HepG2 (cell line): ENCODE data around the gene TFEB. TPM values are rescaled to one million over a fixed set of nuclear protein-coding genes. Genes with fewer than 3 reads are reported as not detected.
"Not testable (repeated sequence)": the region's sequence is repeated elsewhere in the genome, so short reads cannot be mapped to it uniquely, and the experiment has no call there.

Experiments
- ATAC-seq: fragments of 200-7000 bp; cut with Tn5 transposase; 3 replicates; pipeline ENCODE4 v1.9.1; 2020; ENCODE audit warnings: mild to moderate bottlenecking, moderate library complexity
- BruUV-seq: library from RNA; stranded (reverse); fragments of 400-500 nt; replicated peaks from 2 replicates; lab custom pipeline; 2021; lab: Mats Ljungman, UMichigan
- CTCF ChIA-PET: fragments of 300-600 bp; formaldehyde crosslinking; extraction: SDS; loops from one replicate; lab custom pipeline; 2021; ENCODE audit warnings: low total read pairs, inconsistent platforms, low intra/inter-chr PET ratio; lab: Yijun Ruan, JAX
- POLR2A ChIA-PET: fragments of 350-600 bp; sonication (Branson Sonifier 250); formaldehyde crosslinking; loops from one replicate; lab custom pipeline; 2020; ENCODE audit warnings: antibody characterized with exemption, inconsistent platforms; lab: Yijun Ruan, JAX
- DNase-seq: peaks from one replicate; pipeline ENCODE4 v3.0.0-alpha.2; 2015; ENCODE audit warnings: low spot score
- FAIRE-seq: peaks from 3 replicates; lab custom pipeline; 2011; peaks lifted over from hg19 to GRCh38; lab: Jason Lieb, UNC
- H2AFZ ChIP-seq: one replicate; pipeline ENCODE4 v1.6.1; 2011; ENCODE audit warnings: low read length, inconsistent platforms
- H3K27ac ChIP-seq: fragments of 300-600 bp; 3 replicates; pipeline ENCODE4 v1.8.0; 2011; ENCODE audit warnings: mixed run types, mild to moderate bottlenecking, mixed read lengths, low read length, inconsistent platforms; ENCODE audit not compliant: insufficient read depth; ENCODE audit errors: extremely low read length
- H3K27me3 ChIP-seq, 2 experiments: fragments of 200-600 bp in 1 of 2; 2 replicates in 1 of 2; 3 replicates in 1 of 2; pipeline versions ENCODE4 v1.6.0 to v1.8.0; 2011; ENCODE audit warnings: low read length in 2 of 2, mild to moderate bottlenecking in 2 of 2, moderate library complexity in 2 of 2, inconsistent platforms in 1 of 2; ENCODE audit not compliant: insufficient read depth in 2 of 2, control insufficient read depth in 1 of 2
- H3K36me3 ChIP-seq, 2 experiments: fragments of 200-600 bp in 1 of 2; replicated peaks in 1 of 2; 2 replicates in 1 of 2; 3 replicates in 1 of 2; pipeline versions ENCODE4 v1.5.1 to v1.8.0; 2011; ENCODE audit warnings: low read length in 2 of 2, inconsistent platforms in 1 of 2; ENCODE audit not compliant: insufficient read depth in 2 of 2, control insufficient read depth in 1 of 2
- H3K4me1 ChIP-seq: 2 replicates; pipeline ENCODE4 v1.5.1; 2012; ENCODE audit warnings: low read length, inconsistent platforms; ENCODE audit not compliant: insufficient read depth
- H3K4me2 ChIP-seq: 2 replicates; pipeline ENCODE4 v1.6.0; 2011; ENCODE audit warnings: low read depth, low read length, inconsistent platforms
- H3K4me3 ChIP-seq, 3 experiments: fragments of 200-600 bp in 1 of 3; sonication (generic), shearing (Covaris generic) in 1 of 3; replicated peaks in 1 of 3; 2 replicates each; pipeline ENCODE4 v1.5.1; 2011 to 2016; ENCODE audit warnings: low read length in 3 of 3, inconsistent platforms in 2 of 3, low read depth in 2 of 3, mild to moderate bottlenecking in 2 of 3, control low read depth in 1 of 3, mixed read lengths in 1 of 3; ENCODE audit not compliant: insufficient read depth in 1 of 3
- H3K79me2 ChIP-seq: one replicate; pipeline ENCODE4 v1.6.1; 2011; ENCODE audit warnings: low read length, inconsistent platforms; ENCODE audit not compliant: insufficient read depth
- H3K9ac ChIP-seq: 2 replicates; pipeline ENCODE4 v1.6.0; 2011; ENCODE audit warnings: mild to moderate bottlenecking, low read depth, low read length, inconsistent platforms; ENCODE audit not compliant: insufficient read depth
- H3K9me3 ChIP-seq: 2 replicates; pipeline ENCODE4 v1.5.1; 2012; ENCODE audit warnings: mild to moderate bottlenecking, low read length
- H4K20me1 ChIP-seq: 2 replicates; pipeline ENCODE4 v1.6.0; 2011; ENCODE audit warnings: inconsistent platforms, mild to moderate bottlenecking, low read length, moderate library complexity; ENCODE audit not compliant: insufficient read depth
- WGBS: methylation state at CpG from one replicate; pipeline ENCODE4 v1.1.6; 2017; ENCODE audit warnings: low lambda C conversion rate; 5-methylcytosine and 5-hydroxymethylcytosine counted together
- in situ Hi-C: cut with HindIII; loops from 2 replicates; pipeline ENCODE4 v1.10.0; 2017; ENCODE audit warnings: low pct_unique_long_range_greater_than_20kb; ENCODE audit not compliant: extremely low pct_ligation_motif_present
- intact Hi-C: fragments of 100-400 bp; cut with micrococcal nuclease; formaldehyde crosslinking; loops from one replicate; pipeline ENCODE4 v1.10.0; 2022; ENCODE audit not compliant: unreplicated experiment
- polyA plus RNA-seq, 8 experiments: library from polyadenylated mRNA; depleted of rRNA in 3 of 8; stranded (reverse) in 7 of 8; unstranded in 1 of 8; fragments of >200 nt; fragmentation: Illumina TruSeq in 4 of 8; extraction: Trizol in 4 of 8; gene quantifications; 2 replicates each; pipeline versions ENCODE4 v1.2.1 to v1.2.3, GENCODE V29; 2011 to 2016; ENCODE audit warnings: low read depth in 4 of 8, missing spikeins in 1 of 8, mixed read lengths in 1 of 8; ENCODE audit not compliant: insufficient read depth in 1 of 8
- total RNA-seq, 5 experiments: library from RNA; depleted of rRNA; stranded (reverse); fragments of >200 nt; fragmentation: Illumina TruSeq; extraction: Trizol; gene quantifications; 2 replicates each; pipeline ENCODE4 v1.2.3, GENCODE V29; 2016; ENCODE audit warnings: low read depth in 1 of 5
- TF ChIP-seq, protein P1 (sequence below): sonication (generic); formaldehyde crosslinking; IDR thresholded peaks from 2 replicates; pipeline ENCODE4 v1.4.0; 2020; ENCODE audit warnings: missing genetic modification reagents
- TF ChIP-seq, protein P2 (sequence below): sonication (generic); formaldehyde crosslinking; IDR thresholded peaks from 2 replicates; pipeline ENCODE4 v1.4.0; 2020; ENCODE audit warnings: mild to moderate bottlenecking, missing genetic modification reagents

The TFEB gene
- total and polyA plus RNA-seq, 2 of the 13 experiments (the other 11 are each of a cell fraction or from before 2014, with no cell fraction given) = 13.3 to 18.7 TPM

DNA sequence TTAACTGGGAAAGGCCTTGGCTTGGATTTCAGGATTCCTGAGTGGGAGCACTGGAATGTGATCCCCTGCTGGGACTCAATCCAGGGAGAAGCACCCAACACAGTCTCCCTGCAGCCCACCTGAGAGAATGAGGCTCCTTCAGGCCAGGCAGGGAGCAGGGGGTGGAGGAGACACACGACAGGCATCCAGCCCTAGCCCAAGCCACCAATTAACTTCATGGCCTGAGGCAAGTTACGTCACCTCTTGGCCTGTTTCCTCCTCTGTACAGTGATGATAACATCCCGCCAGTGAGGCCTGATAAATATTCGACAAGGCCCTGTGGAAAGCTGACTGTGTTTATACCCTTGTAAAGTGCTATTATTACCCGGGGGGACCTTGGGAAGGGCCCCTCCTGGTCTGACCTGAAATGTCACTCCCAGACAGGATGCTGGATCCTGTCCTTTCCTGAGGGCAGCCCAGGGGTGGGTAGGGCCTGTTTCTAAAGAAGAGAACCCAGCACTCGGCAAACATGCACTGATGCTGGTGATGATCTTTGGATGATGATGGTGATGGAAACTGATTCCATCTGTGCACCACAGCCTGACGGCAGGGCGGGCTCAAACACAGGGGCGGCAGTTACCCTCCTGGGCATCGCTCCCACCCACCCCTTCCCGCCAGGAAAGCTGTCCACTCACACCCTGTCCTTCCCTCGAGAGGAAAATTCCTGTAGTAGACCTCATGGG lies 31.9 kb upstream of the TFEB start (continued):
- TF ChIP-seq, protein P1, sequence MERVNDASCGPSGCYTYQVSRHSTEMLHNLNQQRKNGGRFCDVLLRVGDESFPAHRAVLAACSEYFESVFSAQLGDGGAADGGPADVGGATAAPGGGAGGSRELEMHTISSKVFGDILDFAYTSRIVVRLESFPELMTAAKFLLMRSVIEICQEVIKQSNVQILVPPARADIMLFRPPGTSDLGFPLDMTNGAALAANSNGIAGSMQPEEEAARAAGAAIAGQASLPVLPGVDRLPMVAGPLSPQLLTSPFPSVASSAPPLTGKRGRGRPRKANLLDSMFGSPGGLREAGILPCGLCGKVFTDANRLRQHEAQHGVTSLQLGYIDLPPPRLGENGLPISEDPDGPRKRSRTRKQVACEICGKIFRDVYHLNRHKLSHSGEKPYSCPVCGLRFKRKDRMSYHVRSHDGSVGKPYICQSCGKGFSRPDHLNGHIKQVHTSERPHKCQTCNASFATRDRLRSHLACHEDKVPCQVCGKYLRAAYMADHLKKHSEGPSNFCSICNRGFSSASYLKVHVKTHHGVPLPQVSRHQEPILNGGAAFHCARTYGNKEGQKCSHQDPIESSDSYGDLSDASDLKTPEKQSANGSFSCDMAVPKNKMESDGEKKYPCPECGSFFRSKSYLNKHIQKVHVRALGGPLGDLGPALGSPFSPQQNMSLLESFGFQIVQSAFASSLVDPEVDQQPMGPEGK (CRISPR knock-in tag) = peak; percentile 71

DNA sequence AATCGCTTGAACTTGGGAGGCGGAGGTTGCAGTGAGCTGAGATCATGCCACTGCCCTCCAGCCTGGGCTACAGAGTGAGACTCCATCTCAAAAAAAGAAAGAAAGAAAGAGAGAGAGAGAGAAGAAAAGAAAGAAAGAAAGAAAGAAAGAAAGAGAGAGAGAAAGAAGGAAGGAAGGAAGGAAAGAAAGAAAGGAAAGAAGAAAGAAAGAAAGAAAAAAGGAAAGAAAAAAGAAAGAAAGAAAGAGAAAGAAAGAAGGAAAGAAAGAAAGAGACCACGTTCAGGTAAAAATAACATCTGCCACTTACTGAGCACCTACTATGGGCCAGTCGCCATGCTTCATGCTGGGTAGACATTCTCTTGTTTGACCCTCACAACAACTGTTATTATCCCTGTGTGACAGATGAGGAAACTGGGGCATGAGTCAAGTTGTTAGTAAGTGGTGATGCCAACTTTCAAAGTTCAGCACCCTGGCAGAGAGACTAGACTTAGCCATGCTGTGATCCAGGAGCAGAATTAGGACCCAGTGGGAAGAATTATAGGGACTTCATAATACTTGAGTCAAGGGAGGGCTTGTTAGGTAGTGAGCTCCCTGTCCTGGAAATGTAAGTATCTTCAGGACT lies 30.7 kb upstream of the TFEB start:
- H3K36me3 ChIP-seq, H3K79me2 ChIP-seq, ATAC-seq, FAIRE-seq, H4K20me1 ChIP-seq, BruUV-seq, H3K9ac ChIP-seq, in situ Hi-C loops, DNase-seq, H3K4me2 ChIP-seq, CTCF ChIA-PET, H3K27ac ChIP-seq, H3K27me3 ChIP-seq, intact Hi-C loops, H3K4me3 ChIP-seq, H2AFZ ChIP-seq, H3K9me3 ChIP-seq: not testable (repeated sequence)
- TF ChIP-seq, protein P2, sequence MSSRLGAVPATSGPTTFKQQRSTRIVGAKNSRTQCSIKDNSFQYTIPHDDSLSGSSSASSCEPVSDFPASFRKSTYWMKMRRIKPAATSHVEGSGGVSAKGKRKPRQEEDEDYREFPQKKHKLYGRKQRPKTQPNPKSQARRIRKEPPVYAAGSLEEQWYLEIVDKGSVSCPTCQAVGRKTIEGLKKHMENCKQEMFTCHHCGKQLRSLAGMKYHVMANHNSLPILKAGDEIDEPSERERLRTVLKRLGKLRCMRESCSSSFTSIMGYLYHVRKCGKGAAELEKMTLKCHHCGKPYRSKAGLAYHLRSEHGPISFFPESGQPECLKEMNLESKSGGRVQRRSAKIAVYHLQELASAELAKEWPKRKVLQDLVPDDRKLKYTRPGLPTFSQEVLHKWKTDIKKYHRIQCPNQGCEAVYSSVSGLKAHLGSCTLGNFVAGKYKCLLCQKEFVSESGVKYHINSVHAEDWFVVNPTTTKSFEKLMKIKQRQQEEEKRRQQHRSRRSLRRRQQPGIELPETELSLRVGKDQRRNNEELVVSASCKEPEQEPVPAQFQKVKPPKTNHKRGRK (CRISPR knock-in tag) = 0 out of 2 replicates have a peak, but pooled peaks have one; percentile 39
- POLR2A ChIA-PET = interaction anchor here (3.6 to 4.6 kb wide), 3 partner anchors 9 to 28 kb away, joined by 31 to 112 read pairs (median 94); partner anchors contain the start of genes PGC and TFEB
- H3K4me1 ChIP-seq = peaks cover 45% of the 10 kb centered on the region
- WGBS = 94% methylated on average over 4 of the region's 4 CpGs
